Measurements from ENCODE around the gene ELF5. TPM values are rescaled to one million over a fixed set of nuclear protein-coding genes. Genes with fewer than 3 reads are reported as not detected.

Gene ELF5
- not detected for total RNA-seq

DNA sequence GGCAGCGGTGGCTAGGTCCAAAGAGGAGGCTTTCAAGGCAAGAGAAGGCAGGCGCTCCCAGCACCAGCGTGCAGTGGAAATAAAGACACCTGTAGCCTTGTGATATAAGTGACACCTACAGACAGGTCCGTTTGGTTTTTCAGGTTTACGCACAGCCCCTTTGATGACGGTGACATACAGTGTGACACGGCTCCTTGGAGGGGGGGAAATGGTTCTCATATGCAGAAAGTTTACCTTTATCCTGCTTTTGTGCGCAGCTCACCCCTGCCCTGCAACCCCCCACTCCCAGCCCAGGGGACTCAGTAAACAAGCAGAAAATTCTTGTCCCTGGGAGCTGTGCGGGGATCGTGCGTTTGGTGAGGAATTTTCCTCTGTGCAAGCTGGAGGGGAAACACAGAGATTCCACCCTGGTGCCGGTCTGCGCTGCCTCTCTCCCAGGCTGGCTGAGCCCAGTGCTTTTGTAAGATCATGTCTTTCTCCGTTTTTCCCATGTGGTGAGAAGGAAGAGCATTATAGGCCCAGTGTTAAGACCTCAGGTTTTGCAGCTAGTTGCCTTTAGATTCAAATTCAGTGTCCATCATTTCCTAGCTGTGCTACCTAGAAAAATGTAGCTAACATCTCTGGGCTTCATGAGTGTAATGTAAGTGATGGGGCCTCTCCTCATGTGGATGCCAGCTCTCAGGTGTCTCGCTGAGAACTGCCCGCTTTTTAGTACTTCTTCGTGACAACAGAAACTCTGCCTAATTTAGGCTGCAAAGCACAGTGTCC, at the start of gene ELF5:
TSS of gene ELF5 (minus strand) at position 113 of the 768 bp plus-strand sequence. CDS start 8,045 bp downstream, outside the sequence.
- no peak for ATAC-seq (replicated peaks)
- Mint-ChIP-seq H3K36me3 (ENCODE audit: low read depth) (no peaks in the 10 kb centered on the region), H3K4me1 (no peaks in the 10 kb centered on the region), H3K4me3 (no peak within 1 kb of the TSS), H3K27ac (no peak within 1 kb of the TSS), H3K27me3 (peaks cover 3% of the 10 kb centered on the region), H3K9me3 (no peaks in the 10 kb centered on the region)

DNA sequence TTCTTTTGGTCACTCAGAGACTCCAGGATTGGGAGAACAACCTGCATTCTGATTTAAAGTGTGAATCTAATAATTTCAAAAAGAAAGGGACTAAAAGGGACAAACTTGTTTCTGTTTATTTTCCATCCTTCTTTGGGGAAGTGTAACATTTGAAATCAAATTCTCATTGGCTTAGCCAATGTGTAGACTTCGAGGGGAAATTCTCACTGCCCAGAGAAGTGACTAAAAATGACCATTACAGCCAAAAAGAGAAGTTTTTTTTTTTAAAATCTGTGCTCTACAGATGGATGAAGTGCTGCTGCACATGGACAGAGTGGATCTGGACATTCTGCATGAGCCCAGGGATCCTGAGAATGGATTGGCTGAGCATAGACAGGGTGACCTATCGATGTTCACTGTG, 49.4 kb upstream of the ELF5 start:
- Mint-ChIP-seq H3K9me3 (no peaks in the 10 kb centered on the region), H3K4me1 (no peaks in the 10 kb centered on the region), H3K27ac (no peak overlapping the region), H3K27me3 (peaks cover 53% of the 10 kb centered on the region), H3K4me3 (no peak overlapping the region), H3K36me3 (ENCODE audit: low read depth) (no peaks in the 10 kb centered on the region)
- no peak for ATAC-seq (replicated peaks)

- no peak overlapping the region for H3K4me3 Mint-ChIP-seq
- no peak for ATAC-seq (replicated peaks)
- H3K9me3 Mint-ChIP-seq, result no peaks in the 10 kb centered on the region
- H3K27me3 Mint-ChIP-seq, result peaks cover 57% of the 10 kb centered on the region
- H3K36me3 Mint-ChIP-seq (ENCODE audit: low read depth), result no peaks in the 10 kb centered on the region
- no peak overlapping the region for H3K27ac Mint-ChIP-seq
- H3K4me1 Mint-ChIP-seq, result no peaks in the 10 kb centered on the region
These were observed 46.9 kb upstream of the ELF5 start for GRCh38 chr11:34560511-34560910.

- Mint-ChIP-seq H3K4me3 (no peak overlapping the region), H3K36me3 (ENCODE audit: low read depth) (no peaks in the 10 kb centered on the region), H3K27ac (no peak overlapping the region), H3K27me3 (peaks cover 61% of the 10 kb centered on the region), H3K4me1 (no peaks in the 10 kb centered on the region), H3K9me3 (no peaks in the 10 kb centered on the region)
- no peak for ATAC-seq (replicated peaks)
These were observed 45.1 kb upstream of the ELF5 start for GRCh38 chr11:34558673-34559072.

GRCh38 chr11:34558211-34558610, 44.6 kb upstream of the ELF5 start:
- peaks cover 58% of the 10 kb centered on the region for H3K27me3 Mint-ChIP-seq
- no peaks in the 10 kb centered on the region for H3K4me1 Mint-ChIP-seq
- no peaks in the 10 kb centered on the region for H3K9me3 Mint-ChIP-seq

DNA sequence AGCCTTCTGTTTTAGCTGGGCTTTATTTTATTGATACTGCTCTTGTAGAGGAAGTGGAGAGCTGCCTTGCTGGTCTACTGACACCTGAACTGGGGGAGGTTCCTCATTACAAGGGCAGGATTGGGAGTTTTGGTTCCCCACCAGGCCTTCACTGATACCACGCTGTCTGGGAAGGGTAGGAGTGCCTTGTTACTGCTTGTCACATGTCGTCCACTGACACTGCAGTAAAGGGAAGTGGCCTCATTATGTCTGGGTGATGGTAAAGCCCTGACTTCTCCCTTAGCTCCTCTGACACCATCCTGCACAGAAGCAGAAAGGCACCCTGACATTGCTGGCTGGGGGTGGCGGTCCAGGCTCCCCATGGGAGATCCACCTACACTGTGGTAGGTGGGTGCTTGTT, 38.7 kb upstream of the ELF5 start:
- Mint-ChIP-seq H3K27me3 (peaks cover 21% of the 10 kb centered on the region), H3K4me1 (no peaks in the 10 kb centered on the region), H3K9me3 (no peaks in the 10 kb centered on the region), H3K36me3 (ENCODE audit: low read depth) (no peaks in the 10 kb centered on the region), H3K27ac (no peak overlapping the region), H3K4me3 (no peak overlapping the region)
- no peak for ATAC-seq (replicated peaks)

More at GRCh38 chr11:34558211-34558610, 44.6 kb upstream of the ELF5 start:
- H3K36me3 Mint-ChIP-seq (ENCODE audit: low read depth), result no peaks in the 10 kb centered on the region
- H3K4me3 Mint-ChIP-seq, result no peak overlapping the region
- no peak for ATAC-seq (replicated peaks)
- H3K27ac Mint-ChIP-seq, result no peak overlapping the region

DNA sequence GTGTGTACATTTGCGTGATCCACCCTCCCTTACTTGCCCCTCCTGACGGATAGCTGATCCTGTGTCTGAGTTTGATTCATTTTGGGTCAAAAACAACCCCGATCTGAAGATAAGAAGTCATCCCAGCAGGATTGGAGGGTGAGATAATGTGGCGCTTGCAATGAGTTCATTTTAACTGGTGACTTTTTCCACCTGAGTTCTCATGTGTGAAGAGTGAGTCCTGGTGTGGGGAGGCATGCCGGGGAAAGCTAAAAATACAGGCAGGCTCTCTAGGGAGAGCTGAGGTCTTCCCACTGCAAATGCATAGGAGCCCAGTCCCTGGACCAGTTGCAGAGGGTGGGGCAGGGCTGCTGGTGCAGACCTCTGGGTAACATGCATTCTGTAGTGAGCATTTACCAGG, 35.7 kb upstream of the ELF5 start:
- H3K36me3 Mint-ChIP-seq (ENCODE audit: low read depth), result no peaks in the 10 kb centered on the region
- H3K9me3 Mint-ChIP-seq, result no peaks in the 10 kb centered on the region

GRCh38 chr11:34548278-34548677, 34.7 kb upstream of the ELF5 start:
- H3K27ac Mint-ChIP-seq, result no peak overlapping the region
- no peaks in the 10 kb centered on the region for H3K4me1 Mint-ChIP-seq
- H3K27me3 Mint-ChIP-seq, result peaks cover 25% of the 10 kb centered on the region
- no peaks in the 10 kb centered on the region for H3K36me3 Mint-ChIP-seq (ENCODE audit: low read depth)
- no peaks in the 10 kb centered on the region for H3K9me3 Mint-ChIP-seq
- H3K4me3 Mint-ChIP-seq, result no peak overlapping the region
- no peak for ATAC-seq (replicated peaks)

More for the DNA sequence above, 35.7 kb upstream of the ELF5 start:
- Mint-ChIP-seq H3K27me3 (peaks cover 21% of the 10 kb centered on the region), H3K27ac (no peak overlapping the region), H3K4me3 (no peak overlapping the region), H3K4me1 (no peaks in the 10 kb centered on the region)
- no peak for ATAC-seq (replicated peaks)

DNA sequence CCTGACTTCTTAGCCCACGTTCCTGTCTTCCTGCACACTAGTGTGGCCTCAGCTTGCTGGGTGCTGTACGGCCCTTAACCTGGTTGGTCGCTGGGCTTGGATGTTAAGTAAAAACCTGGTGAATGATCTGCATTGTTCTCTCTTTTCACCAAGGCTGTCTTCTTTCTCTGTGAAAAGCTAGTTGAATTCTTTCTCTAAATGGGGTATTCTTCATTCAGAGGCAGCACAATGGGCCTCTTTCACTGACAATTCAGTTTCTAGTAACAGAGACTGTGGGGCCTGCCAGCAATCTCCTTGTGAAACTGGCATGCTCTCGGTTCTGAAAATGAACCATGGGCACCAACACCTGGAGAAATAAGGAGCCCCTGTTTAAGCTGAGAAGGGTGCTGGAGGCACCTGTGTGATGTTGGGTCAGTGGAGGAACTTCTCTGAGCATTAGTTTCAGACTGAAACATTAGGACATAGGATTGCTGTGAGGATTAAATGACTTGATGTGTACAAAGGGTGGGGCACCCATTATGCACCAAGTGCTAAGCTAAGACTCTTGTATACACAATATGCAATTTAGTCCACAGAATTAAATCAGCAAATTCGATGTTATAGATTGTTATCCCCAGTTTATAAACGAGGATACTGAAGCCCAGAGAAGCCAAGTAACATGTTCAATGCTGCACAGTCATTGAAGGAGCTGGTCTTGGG, 33.1 kb upstream of the ELF5 start:
- H3K4me3 Mint-ChIP-seq, result no peak overlapping the region
- no peaks in the 10 kb centered on the region for H3K36me3 Mint-ChIP-seq (ENCODE audit: low read depth)
- no peak for ATAC-seq (replicated peaks)
- H3K27ac Mint-ChIP-seq, result no peak overlapping the region
- H3K9me3 Mint-ChIP-seq, result no peaks in the 10 kb centered on the region
- peaks cover 30% of the 10 kb centered on the region for H3K27me3 Mint-ChIP-seq
- no peaks in the 10 kb centered on the region for H3K4me1 Mint-ChIP-seq

GRCh38 chr11:34542089-34542488, 28.5 kb upstream of the ELF5 start:
- Mint-ChIP-seq H3K27me3 (peaks cover 42% of the 10 kb centered on the region), H3K4me1 (no peaks in the 10 kb centered on the region), H3K9me3 (no peaks in the 10 kb centered on the region), H3K4me3 (no peak overlapping the region), H3K27ac (no peak overlapping the region), H3K36me3 (ENCODE audit: low read depth) (no peaks in the 10 kb centered on the region)
- ATAC-seq (replicated peaks), result no peak

- Mint-ChIP-seq H3K4me1 (no peaks in the 10 kb centered on the region), H3K4me3 (no peak overlapping the region), H3K27ac (no peak overlapping the region), H3K27me3 (peaks cover 47% of the 10 kb centered on the region), H3K9me3 (no peaks in the 10 kb centered on the region), H3K36me3 (ENCODE audit: low read depth) (no peaks in the 10 kb centered on the region)
- ATAC-seq (replicated peaks), result no peak
These were observed 27.3 kb upstream of the ELF5 start for GRCh38 chr11:34540870-34541269.

DNA sequence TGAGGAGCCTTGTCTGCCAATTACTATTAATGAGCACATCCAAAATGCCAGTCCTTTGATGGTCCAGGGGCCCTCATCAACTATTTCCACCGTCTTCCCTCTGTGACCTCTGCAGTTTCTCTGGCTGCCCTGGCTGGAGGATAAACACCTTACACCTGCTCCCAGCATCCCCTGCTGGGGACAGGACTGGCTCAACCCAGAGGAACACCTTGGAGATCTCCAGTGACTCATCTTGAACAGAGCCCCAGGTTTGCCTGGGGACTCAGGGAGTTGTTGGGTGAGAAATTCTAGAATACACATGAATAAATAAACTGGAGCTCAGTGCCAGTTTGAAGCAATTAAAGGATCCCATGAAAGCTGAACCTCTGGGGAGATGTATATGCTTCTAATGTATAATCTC, 24.0 kb upstream of the ELF5 start:
- H3K27ac Mint-ChIP-seq, result no peak overlapping the region
- no peaks in the 10 kb centered on the region for H3K36me3 Mint-ChIP-seq (ENCODE audit: low read depth)
- H3K27me3 Mint-ChIP-seq, result peaks cover 46% of the 10 kb centered on the region
- no peaks in the 10 kb centered on the region for H3K4me1 Mint-ChIP-seq
- H3K4me3 Mint-ChIP-seq, result no peak overlapping the region
- H3K9me3 Mint-ChIP-seq, result peaks cover 7% of the 10 kb centered on the region
- no peak for ATAC-seq (replicated peaks)

DNA sequence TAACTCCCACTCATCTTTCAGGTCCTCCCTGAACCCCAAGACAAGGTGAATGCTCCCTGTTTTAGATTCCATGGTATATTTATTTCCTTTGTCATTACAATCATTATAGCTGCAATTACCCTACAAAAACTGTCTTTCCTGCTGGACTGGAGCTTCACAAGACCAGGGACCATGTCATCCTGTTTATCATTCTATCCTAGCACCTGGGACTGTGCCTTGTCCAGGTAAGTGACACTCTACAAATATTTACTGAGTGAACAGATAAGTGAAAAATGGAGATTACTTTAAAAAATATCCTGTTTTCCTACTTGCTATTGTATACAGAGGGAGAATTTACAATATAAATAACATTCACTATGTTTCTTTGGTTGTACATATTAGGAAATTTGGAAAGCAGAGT, 22.5 kb upstream of the ELF5 start:
- Mint-ChIP-seq H3K27me3 (peaks cover 35% of the 10 kb centered on the region), H3K4me3 (no peak overlapping the region), H3K27ac (no peak overlapping the region), H3K9me3 (peaks cover 7% of the 10 kb centered on the region), H3K36me3 (ENCODE audit: low read depth) (no peaks in the 10 kb centered on the region), H3K4me1 (no peaks in the 10 kb centered on the region)
- no peak for ATAC-seq (replicated peaks)

- H3K4me3 Mint-ChIP-seq, result no peak overlapping the region
- H3K27me3 Mint-ChIP-seq, result peaks cover 29% of the 10 kb centered on the region
- no peaks in the 10 kb centered on the region for H3K36me3 Mint-ChIP-seq (ENCODE audit: low read depth)
- H3K4me1 Mint-ChIP-seq, result no peaks in the 10 kb centered on the region
- H3K27ac Mint-ChIP-seq, result no peak overlapping the region
- ATAC-seq (replicated peaks), result no peak
- peaks cover 7% of the 10 kb centered on the region for H3K9me3 Mint-ChIP-seq
These were observed 21.2 kb upstream of the ELF5 start for GRCh38 chr11:34534826-34535225.

GRCh38 chr11:34531663-34532062, 18.1 kb upstream of the ELF5 start:
- no peak for ATAC-seq (replicated peaks)
- no peak overlapping the region for H3K4me3 Mint-ChIP-seq
- H3K9me3 Mint-ChIP-seq, result peaks cover 7% of the 10 kb centered on the region
- no peaks in the 10 kb centered on the region for H3K36me3 Mint-ChIP-seq (ENCODE audit: low read depth)
- H3K27ac Mint-ChIP-seq, result no peak overlapping the region
- H3K4me1 Mint-ChIP-seq, result no peaks in the 10 kb centered on the region
- peaks cover 25% of the 10 kb centered on the region for H3K27me3 Mint-ChIP-seq

All from activated T-helper 17 cell treated with anti-CD3 and anti-CD28 coated beads, Interleukin-2, amount 50 U/mL, for 72 hours (primary cell).